SK-N-SH (cell line): Measurements from ENCODE around the gene ROPN1. TPM values are rescaled to one million over a fixed set of nuclear protein-coding genes. Genes with fewer than 3 reads are reported as not detected.

Experiments used
- CTCF ChIA-PET: fragments of 300-600, 350-600 bp; formaldehyde crosslinking; extraction: SDS; loops from one replicate; lab custom pipeline; 2021; lab: Yijun Ruan, JAX
- POLR2A ChIA-PET: fragments of 350-600 bp; sonication (Branson Sonifier 250); formaldehyde crosslinking; extraction: SDS; loops from one replicate; lab custom pipeline; 2020; ENCODE audit warnings: antibody characterized with exemption, inconsistent platforms; lab: Yijun Ruan, JAX
- DNase-seq: peaks from one replicate; pipeline ENCODE4 v3.0.0; 2012
- H2AFZ ChIP-seq: fragments of 200-600 bp; sonication (generic); 2 replicates; pipeline ENCODE4 v1.8.1; 2016; ENCODE audit warnings: antibody characterized with exemption, mild to moderate bottlenecking, low read depth
- H3F3A ChIP-seq: fragments of 200-600 bp; sonication (generic); replicated peaks from 2 replicates; pipeline ENCODE3; 2016; ENCODE audit warnings: antibody characterized with exemption, mild to moderate bottlenecking; ENCODE audit not compliant: insufficient read depth
- H3K27ac ChIP-seq, 2 experiments: fragments of 200-500 bp in 1 of 2; fragments of 200-600 bp in 1 of 2; sonication (Bioruptor generic) in 1 of 2; sonication (generic), shearing (Covaris generic) in 1 of 2; 2 replicates each; pipeline versions ENCODE4 v1.5.1 to v1.6.1; 2014 to 2016; ENCODE audit warnings: low read depth in 2 of 2, inconsistent platforms in 1 of 2, low read length in 1 of 2, mild to moderate bottlenecking in 1 of 2, mixed read lengths in 1 of 2
- H3K27me3 ChIP-seq: fragments of 200-600 bp; sonication (generic), shearing (Covaris generic); 2 replicates; pipeline ENCODE4 v1.6.1; 2016; ENCODE audit warnings: mixed run types; ENCODE audit not compliant: insufficient read depth
- H3K36me3 ChIP-seq, 2 experiments: fragments of 200-500 bp in 1 of 2; fragments of 200-600 bp in 1 of 2; sonication (Bioruptor generic) in 1 of 2; sonication (generic) in 1 of 2; replicated peaks in 1 of 2; 2 replicates each; pipeline versions ENCODE3 to v1.5.1; 2014 to 2016; ENCODE audit warnings: low read length in 1 of 2, mild to moderate bottlenecking in 1 of 2; ENCODE audit not compliant: insufficient read depth in 2 of 2, control insufficient read depth in 1 of 2
- H3K4me1 ChIP-seq, 2 experiments: fragments of 200-500 bp in 1 of 2; fragments of 200-600 bp in 1 of 2; sonication (Bioruptor generic) in 1 of 2; sonication (generic), shearing (Covaris generic) in 1 of 2; 2 replicates each; pipeline versions ENCODE4 v1.5.1 to v1.6.1; 2014 to 2016; ENCODE audit warnings: low read depth in 1 of 2, low read length in 1 of 2, mixed run types in 1 of 2; ENCODE audit not compliant: insufficient read depth in 2 of 2, control insufficient read depth in 1 of 2
- H3K4me2 ChIP-seq: fragments of 200-600 bp; sonication (generic), shearing (Covaris generic); 2 replicates; pipeline ENCODE4 v1.6.1; 2017; ENCODE audit warnings: mixed run types
- H3K4me3 ChIP-seq, 2 experiments: fragments of 200-500 bp in 1 of 2; fragments of 200-600 bp in 1 of 2; sonication (Bioruptor generic) in 1 of 2; sonication (generic), shearing (Covaris generic) in 1 of 2; 2 replicates each; pipeline versions ENCODE4 v1.5.1 to v1.8.1; 2014 to 2016; ENCODE audit warnings: low read depth in 2 of 2, inconsistent platforms in 1 of 2, low read length in 1 of 2, mild to moderate bottlenecking in 1 of 2, mixed read lengths in 1 of 2, moderate library complexity in 1 of 2
- H3K79me2 ChIP-seq: fragments of 200-600 bp; sonication (generic); 2 replicates; pipeline ENCODE4 v1.8.1; 2017; ENCODE audit warnings: mild to moderate bottlenecking; ENCODE audit not compliant: insufficient read depth
- H3K9ac ChIP-seq: fragments of 200-600 bp; sonication (generic); 2 replicates; pipeline ENCODE4 v1.6.1; 2017; ENCODE audit warnings: mixed run types
- H3K9me2 ChIP-seq: fragments of 200-600 bp; sonication (generic); 2 replicates; pipeline ENCODE4 v1.6.1; 2017; ENCODE audit warnings: mixed run types
- H3K9me3 ChIP-seq: fragments of 200-600 bp; sonication (generic); 2 replicates; pipeline ENCODE4 v1.6.1; 2017; ENCODE audit warnings: mixed run types, mild to moderate bottlenecking, moderate library complexity
- H4K20me1 ChIP-seq: fragments of 200-600 bp; sonication (generic); 2 replicates; pipeline ENCODE4 v1.6.1; 2017; ENCODE audit warnings: mild to moderate bottlenecking, mixed run types; ENCODE audit not compliant: insufficient read depth
- FOSL2 ChIP-seq: IDR thresholded peaks from 2 replicates; pipeline ENCODE4 v1.4.0; 2012; ENCODE audit warnings: low read depth, mild to moderate bottlenecking, moderate library complexity, borderline replicate concordance
- JUND ChIP-seq: IDR thresholded peaks from 2 replicates; pipeline ENCODE4 v1.4.0; 2012
- MEF2A ChIP-seq: IDR thresholded peaks from 2 replicates; pipeline ENCODE4 v1.4.0; 2012; ENCODE audit warnings: low read depth, borderline replicate concordance
- MXI1 ChIP-seq: IDR thresholded peaks from 2 replicates; pipeline ENCODE4 v1.6.1; 2012; ENCODE audit warnings: mild to moderate bottlenecking, low read depth, low read length, improper control_type of control experiment
- NFIC ChIP-seq: IDR thresholded peaks from 2 replicates; pipeline ENCODE4 v1.4.0; 2012; ENCODE audit warnings: borderline replicate concordance
- NRF1 ChIP-seq: IDR thresholded peaks from 2 replicates; pipeline ENCODE4 v1.6.1; 2012; ENCODE audit warnings: low read depth, mild to moderate bottlenecking, low read length
- POLR2AphosphoS5 ChIP-seq: IDR thresholded peaks from 2 replicates; pipeline ENCODE4 v1.6.1; 2012; ENCODE audit warnings: low read depth, low read length
- RFX5 ChIP-seq: IDR thresholded peaks from 2 replicates; pipeline ENCODE4 v1.6.1; 2012; ENCODE audit warnings: mild to moderate bottlenecking, improper control_type of control experiment, low read length
- RXRA ChIP-seq: IDR thresholded peaks from 2 replicates; pipeline ENCODE4 v1.4.0; 2012; ENCODE audit warnings: low read depth, mild to moderate bottlenecking, borderline replicate concordance
- SIN3A ChIP-seq: IDR thresholded peaks from 2 replicates; pipeline ENCODE4 v1.6.1; 2012; ENCODE audit warnings: low read depth, mild to moderate bottlenecking, low read length, moderate library complexity, borderline replicate concordance
- TAF1 ChIP-seq: IDR thresholded peaks from 2 replicates; pipeline ENCODE4 v1.6.1; 2012; ENCODE audit warnings: low read depth, mild to moderate bottlenecking, low read length, moderate library complexity, borderline replicate concordance
- TCF12 ChIP-seq: IDR thresholded peaks from 2 replicates; pipeline ENCODE4 v1.4.0; 2012
- YY1 ChIP-seq: IDR thresholded peaks from 2 replicates; pipeline ENCODE4 v1.4.0; 2012; ENCODE audit warnings: low read depth, mild to moderate bottlenecking
- WGBS: methylation state at CpG from one replicate; pipeline ENCODE4 v1.1.6; 2017; ENCODE audit warnings: low lambda C conversion rate; 5-methylcytosine and 5-hydroxymethylcytosine counted together
- polyA plus RNA-seq, 3 experiments: library from polyadenylated mRNA; depleted of rRNA; stranded (reverse); fragments of >200 nt; gene quantifications; 2 replicates each; pipeline ENCODE4 v1.2.3, GENCODE V29; 2012
- TF ChIP-seq, protein P1 (sequence below): fragments of 150-350 bp; IDR thresholded peaks from 2 replicates; pipeline ENCODE4 v1.6.1; 2017; ENCODE audit warnings: antibody characterized with exemption, low read length, low read depth, borderline replicate concordance
- TF ChIP-seq, protein P2 (sequence below): fragments of 150-350 bp; IDR thresholded peaks from 2 replicates; pipeline ENCODE4 v1.6.1; 2016; ENCODE audit warnings: mild to moderate bottlenecking, low read depth, low read length
- TF ChIP-seq, protein P3 (sequence below): IDR thresholded peaks from 2 replicates; pipeline ENCODE4 v1.4.0; 2012; ENCODE audit warnings: low read depth, borderline replicate concordance
- TF ChIP-seq, protein P4 (sequence below): IDR thresholded peaks from 2 replicates; pipeline ENCODE4 v1.6.1; 2012; ENCODE audit warnings: mild to moderate bottlenecking, low read depth, low read length, moderate library complexity

The ROPN1 gene
- polyA plus RNA-seq, 1 of the 3 experiments (the other 2 are of a cell fraction): 0.05 TPM

DNA sequence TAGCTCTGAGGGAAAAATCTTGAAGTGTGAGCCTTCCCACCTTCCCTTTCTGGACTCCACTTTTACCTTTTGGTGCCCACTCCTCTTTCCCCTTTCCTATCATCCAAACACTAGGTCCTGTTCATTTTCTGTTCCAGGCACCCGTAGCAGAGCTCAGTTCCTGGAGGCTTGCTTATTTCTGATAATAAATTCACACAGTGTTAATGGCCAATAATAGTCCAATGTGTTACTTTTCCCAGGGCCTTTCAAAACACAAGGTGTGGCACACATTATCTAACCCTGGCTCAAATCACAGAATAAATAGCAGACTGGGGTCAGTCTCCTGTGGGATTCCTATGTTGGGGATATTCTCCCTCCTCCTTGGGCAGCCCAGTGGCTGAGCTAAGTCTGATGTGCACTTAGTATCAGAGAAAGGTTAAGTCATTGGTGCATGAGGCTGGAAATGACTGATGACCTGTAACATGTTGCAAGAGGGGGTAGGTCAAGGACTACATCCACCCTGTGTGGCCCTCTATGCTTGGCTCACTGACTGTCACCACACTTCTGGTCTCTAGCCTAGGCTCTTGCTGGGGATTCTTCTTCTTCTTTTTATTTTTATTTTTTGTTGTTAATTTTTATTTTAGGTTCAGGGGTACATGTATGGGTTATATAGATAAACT lies 43.7 kb upstream of the ROPN1 start:
- CTCF ChIA-PET: interaction anchor here (0.9 to 6.1 kb wide), 7 partner anchors 10 to 247 kb away, joined by 3 to 60 read pairs (median 20); no protein-coding TSS in a partner anchor
- Histone ChIP-seq H3K4me2 (peak overlapping the region; percentile 91), H2AFZ (no peak overlapping the region), H3K27me3 (no peaks in the 10 kb centered on the region)
- TF ChIP-seq, protein P1, sequence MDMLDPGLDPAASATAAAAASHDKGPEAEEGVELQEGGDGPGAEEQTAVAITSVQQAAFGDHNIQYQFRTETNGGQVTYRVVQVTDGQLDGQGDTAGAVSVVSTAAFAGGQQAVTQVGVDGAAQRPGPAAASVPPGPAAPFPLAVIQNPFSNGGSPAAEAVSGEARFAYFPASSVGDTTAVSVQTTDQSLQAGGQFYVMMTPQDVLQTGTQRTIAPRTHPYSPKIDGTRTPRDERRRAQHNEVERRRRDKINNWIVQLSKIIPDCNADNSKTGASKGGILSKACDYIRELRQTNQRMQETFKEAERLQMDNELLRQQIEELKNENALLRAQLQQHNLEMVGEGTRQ: no peak
- TF ChIP-seq, protein P2, sequence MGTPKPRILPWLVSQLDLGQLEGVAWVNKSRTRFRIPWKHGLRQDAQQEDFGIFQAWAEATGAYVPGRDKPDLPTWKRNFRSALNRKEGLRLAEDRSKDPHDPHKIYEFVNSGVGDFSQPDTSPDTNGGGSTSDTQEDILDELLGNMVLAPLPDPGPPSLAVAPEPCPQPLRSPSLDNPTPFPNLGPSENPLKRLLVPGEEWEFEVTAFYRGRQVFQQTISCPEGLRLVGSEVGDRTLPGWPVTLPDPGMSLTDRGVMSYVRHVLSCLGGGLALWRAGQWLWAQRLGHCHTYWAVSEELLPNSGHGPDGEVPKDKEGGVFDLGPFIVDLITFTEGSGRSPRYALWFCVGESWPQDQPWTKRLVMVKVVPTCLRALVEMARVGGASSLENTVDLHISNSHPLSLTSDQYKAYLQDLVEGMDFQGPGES: no peak
- TF ChIP-seq NRF1: no peak
- no peak for TF ChIP-seq FOSL2
- no peak for TF ChIP-seq YY1
- no peak for TF ChIP-seq RXRA
- no peak for TF ChIP-seq TAF1
- TF ChIP-seq RFX5: no peak
- no peak for TF ChIP-seq POLR2AphosphoS5
- no peak for TF ChIP-seq NFIC
- TF ChIP-seq TCF12: no peak
- no peak for TF ChIP-seq MXI1
- TF ChIP-seq, protein P3, sequence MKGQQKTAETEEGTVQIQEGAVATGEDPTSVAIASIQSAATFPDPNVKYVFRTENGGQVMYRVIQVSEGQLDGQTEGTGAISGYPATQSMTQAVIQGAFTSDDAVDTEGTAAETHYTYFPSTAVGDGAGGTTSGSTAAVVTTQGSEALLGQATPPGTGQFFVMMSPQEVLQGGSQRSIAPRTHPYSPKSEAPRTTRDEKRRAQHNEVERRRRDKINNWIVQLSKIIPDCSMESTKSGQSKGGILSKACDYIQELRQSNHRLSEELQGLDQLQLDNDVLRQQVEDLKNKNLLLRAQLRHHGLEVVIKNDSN: no peak
- no peak for TF ChIP-seq JUND
- no peak for TF ChIP-seq MEF2A
- TF ChIP-seq SIN3A: no peak
- TF ChIP-seq, protein P4, sequence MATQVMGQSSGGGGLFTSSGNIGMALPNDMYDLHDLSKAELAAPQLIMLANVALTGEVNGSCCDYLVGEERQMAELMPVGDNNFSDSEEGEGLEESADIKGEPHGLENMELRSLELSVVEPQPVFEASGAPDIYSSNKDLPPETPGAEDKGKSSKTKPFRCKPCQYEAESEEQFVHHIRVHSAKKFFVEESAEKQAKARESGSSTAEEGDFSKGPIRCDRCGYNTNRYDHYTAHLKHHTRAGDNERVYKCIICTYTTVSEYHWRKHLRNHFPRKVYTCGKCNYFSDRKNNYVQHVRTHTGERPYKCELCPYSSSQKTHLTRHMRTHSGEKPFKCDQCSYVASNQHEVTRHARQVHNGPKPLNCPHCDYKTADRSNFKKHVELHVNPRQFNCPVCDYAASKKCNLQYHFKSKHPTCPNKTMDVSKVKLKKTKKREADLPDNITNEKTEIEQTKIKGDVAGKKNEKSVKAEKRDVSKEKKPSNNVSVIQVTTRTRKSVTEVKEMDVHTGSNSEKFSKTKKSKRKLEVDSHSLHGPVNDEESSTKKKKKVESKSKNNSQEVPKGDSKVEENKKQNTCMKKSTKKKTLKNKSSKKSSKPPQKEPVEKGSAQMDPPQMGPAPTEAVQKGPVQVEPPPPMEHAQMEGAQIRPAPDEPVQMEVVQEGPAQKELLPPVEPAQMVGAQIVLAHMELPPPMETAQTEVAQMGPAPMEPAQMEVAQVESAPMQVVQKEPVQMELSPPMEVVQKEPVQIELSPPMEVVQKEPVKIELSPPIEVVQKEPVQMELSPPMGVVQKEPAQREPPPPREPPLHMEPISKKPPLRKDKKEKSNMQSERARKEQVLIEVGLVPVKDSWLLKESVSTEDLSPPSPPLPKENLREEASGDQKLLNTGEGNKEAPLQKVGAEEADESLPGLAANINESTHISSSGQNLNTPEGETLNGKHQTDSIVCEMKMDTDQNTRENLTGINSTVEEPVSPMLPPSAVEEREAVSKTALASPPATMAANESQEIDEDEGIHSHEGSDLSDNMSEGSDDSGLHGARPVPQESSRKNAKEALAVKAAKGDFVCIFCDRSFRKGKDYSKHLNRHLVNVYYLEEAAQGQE: no peak
- TF ChIP-seq, all 33 proteins: peak for 0
- no peak for DNase-seq
- WGBS: 95% methylated on average over 1 of the region's 1 CpG
- Histone ChIP-seq H3K27ac (no peak overlapping the region), H3K36me3 (no peaks in the 10 kb centered on the region), H3F3A (no peaks in the 10 kb centered on the region), H3K79me2 (peaks cover 49% of the 10 kb centered on the region), H3K9me2 (no peaks in the 10 kb centered on the region), H4K20me1 (peaks cover 11% of the 10 kb centered on the region; the same call in 1 of the 2 replicates), H3K9me3 (no peaks in the 10 kb centered on the region), H3K4me3 (peak overlapping the region in 1 of 2 experiments; percentile 97; a peak in 2 of 4 replicates), H3K4me1 (peaks cover 0 to 29% of the 10 kb centered on the region in 2 experiments; a peak in 3 of 4 replicates), H3K9ac (no peak overlapping the region)
- POLR2A ChIA-PET: no interaction called here
